Spleen (tissue), 11 donors: ENCODE data around the gene ST6GAL1. TPM values are rescaled to one million over a fixed set of nuclear protein-coding genes. Genes with fewer than 3 reads are reported as not detected.
"Not testable (repeated sequence)": the region's sequence is repeated elsewhere in the genome, so short reads cannot be mapped to it uniquely, and the experiment has no call there.

Source experiments
- DNase-seq: peaks from one replicate; pipeline ENCODE4 v3.0.0-alpha.2; 2020
- H3K27ac ChIP-seq, 8 donors: fragments of 200-600 bp; sonication (generic) in 7 of 8; 1 replicate in 4 of 8; 2 replicates in 4 of 8; pipeline versions ENCODE4 v1.5.0 to v1.8.0; 2016 to 2021; ENCODE audit warnings: inconsistent platforms in 4 of 8, mild to moderate bottlenecking in 4 of 8, moderate library complexity in 1 of 8
- H3K27me3 ChIP-seq, 7 donors: fragments of 200-600 bp; sonication (generic) in 6 of 7; replicated peaks in 1 of 7; 1 replicate in 4 of 7; 2 replicates in 3 of 7; pipeline versions ENCODE4 v1.5.0 to v1.8.0; 2016 to 2021; ENCODE audit warnings: inconsistent platforms in 3 of 7, mild to moderate bottlenecking in 1 of 7
- H3K36me3 ChIP-seq, 6 donors: fragments of 200-600 bp; sonication (generic) in 5 of 6; 1 replicate in 4 of 6; 2 replicates in 2 of 6; pipeline versions ENCODE4 v1.5.0 to v1.8.0; 2016 to 2021; ENCODE audit warnings: inconsistent platforms in 2 of 6
- H3K4me1 ChIP-seq, 6 donors: fragments of 200-600 bp; sonication (generic) in 5 of 6; 1 replicate in 3 of 6; 2 replicates in 3 of 6; pipeline versions ENCODE4 v1.5.0 to v1.8.0; 2016 to 2021; ENCODE audit warnings: inconsistent platforms in 3 of 6
- H3K4me3 ChIP-seq, 8 donors: fragments of 200-600 bp; sonication (generic) in 7 of 8; 1 replicate in 4 of 8; 2 replicates in 4 of 8; pipeline versions ENCODE4 v1.5.0 to v1.8.0; 2016 to 2021; ENCODE audit warnings: inconsistent platforms in 4 of 8, mild to moderate bottlenecking in 4 of 8, moderate library complexity in 2 of 8
- H3K9me3 ChIP-seq, 8 donors: fragments of 200-600 bp; sonication (generic) in 7 of 8; 1 replicate in 4 of 8; 2 replicates in 4 of 8; pipeline versions ENCODE4 v1.5.0 to v1.8.0; 2016 to 2021; ENCODE audit warnings: inconsistent platforms in 4 of 8
- CTCF ChIP-seq, 11 experiments: fragments of 200-600 bp in 7 of 11; fragments of 450-650 bp in 4 of 11; sonication (generic) in 4 of 11; IDR thresholded peaks in 8 of 11; conservative IDR thresholded peaks in 3 of 11; 1 replicate in 7 of 11; 2 replicates in 4 of 11; pipeline versions ENCODE4 v1.4.0 to v1.8.0; 2016 to 2021; ENCODE audit warnings: antibody characterized with exemption in 11 of 11, inconsistent platforms in 4 of 11, mild to moderate bottlenecking in 1 of 11
- POLR2A ChIP-seq, 3 donors: fragments of 450-650 bp; IDR thresholded peaks; one replicate each; pipeline ENCODE4 v1.5.1; 2017; ENCODE audit warnings: antibody characterized with exemption in 3 of 3, mild to moderate bottlenecking in 1 of 3
- POLR2AphosphoS5 ChIP-seq, 3 donors: sonication (generic); formaldehyde crosslinking; IDR thresholded peaks; one replicate each; pipeline ENCODE4 v1.5.1; 2017; ENCODE audit warnings: antibody characterized with exemption in 3 of 3
- WGBS, 5 donors: extraction: QIAGEN DNeasy Blood & Tissue Kit in 3 of 5; methylation state at CpG; one replicate each; pipeline versions ENCODE4 v1.1.5 to v1.1.7; 2013 to 2018; 5-methylcytosine and 5-hydroxymethylcytosine counted together
- intact Hi-C: fragments of 100-400 bp; cut with DNase I; formaldehyde crosslinking; loops from one replicate; pipeline ENCODE4 v1.15.0; 2023; ENCODE audit warnings: low total_unique reads
- polyA plus RNA-seq, 3 donors: library from polyadenylated mRNA; stranded (reverse); fragments of 200-250 nt; gene quantifications; one replicate each; pipeline ENCODE4 v1.2.1, GENCODE V29; 2013
- total RNA-seq, 7 donors: library from RNA; depleted of rRNA in 3 of 7; stranded (reverse); fragments of >200 nt in 3 of 7; fragmentation: NEBNext Ultra II Directional in 4 of 7; extraction: Animal tissue kit (Norgen Biotek cat#: 25700) in 4 of 7; gene quantifications; one replicate each; pipeline versions ENCODE4 v1.1.0 to v1.2.1, GENCODE V29; 2016 to 2021
- donor health status: healthy with polysubstance abuse.
- donor health status: DM: no; HTN: no; CAD: no; lungs with moderate emphysema.
- donor health status: DM: no; HTN: no; CAD: no.
- donor health status: Bipolar disorder and iron deficiency.
- donor health status: healthy.
- donor health status: DM: no; HTN: no; CAD: no.
- donor health status: DM: yes; HTN: yes; CAD: no.

Gene ST6GAL1
- total and polyA plus RNA-seq, 10 donors: 46.7 to 247 (median 187) TPM

- WGBS, 5 donors: 75 to 93% (median 88%) methylated on average over 1 of the region's 1 CpG
- peaks cover 17 to 96% (median 87%) of the 10 kb centered on the region in 6 donors for H3K4me1 ChIP-seq
- no peaks in the 10 kb centered on the region for H3K9me3 ChIP-seq
- TF ChIP-seq CTCF (IDR thresholded peaks at IDR 0.05 in 8 of 11, conservative IDR thresholded peaks at IDR 0.05 in 3 of 11): no peak
- TF ChIP-seq POLR2A (IDR thresholded peaks at IDR 0.05): no peak
- no peak for TF ChIP-seq POLR2AphosphoS5 (IDR thresholded peaks at IDR 0.05)
- no peaks in the 10 kb centered on the region for H3K27me3 ChIP-seq
- H3K4me3 ChIP-seq: no peak overlapping the region
- DNase-seq: no peak
- H3K27ac ChIP-seq: peak overlapping the region in 6 of 8 donors; percentile 9 to 84 (median 42)
- peaks cover 0 to 47% (median under 1%) of the 10 kb centered on the region in 6 donors for H3K36me3 ChIP-seq
- intact Hi-C loops: no loop called here
These were observed 59.1 kb downstream of the ST6GAL1 start for GRCh38 chr3:186989429-186989828.

DNA sequence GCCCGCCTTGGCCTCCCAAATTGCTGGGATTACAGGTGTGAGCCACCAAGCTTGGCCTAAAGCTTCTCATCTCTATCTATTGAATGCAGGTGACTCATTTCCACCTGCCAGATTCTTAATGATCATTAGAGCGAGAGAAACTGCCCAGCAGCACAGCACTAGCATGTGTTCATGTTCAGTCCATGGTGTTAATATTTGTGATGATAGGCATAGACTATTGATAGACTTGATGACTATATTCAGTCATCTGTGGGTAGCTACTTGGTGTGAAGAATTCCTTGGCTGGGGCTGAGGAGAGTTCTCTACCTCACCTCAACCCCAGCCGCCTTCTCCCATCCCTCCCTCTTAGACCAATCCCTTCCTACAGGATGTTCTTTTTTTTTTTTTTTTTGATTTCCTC lies 60.0 kb downstream of the ST6GAL1 start:
- no peak for DNase-seq
- no peak for TF ChIP-seq POLR2AphosphoS5 (IDR thresholded peaks at IDR 0.05)
- no peak for TF ChIP-seq CTCF (IDR thresholded peaks at IDR 0.05 in 8 of 11, conservative IDR thresholded peaks at IDR 0.05 in 3 of 11)
- no peak for TF ChIP-seq POLR2A (IDR thresholded peaks at IDR 0.05)
- Histone ChIP-seq H3K4me3 (no peak overlapping the region), H3K9me3 (no peaks in the 10 kb centered on the region), H3K4me1 (peaks cover 17 to 99% (median 91%) of the 10 kb centered on the region in 6 donors), H3K27me3 (no peaks in the 10 kb centered on the region), H3K36me3 (peaks cover 0 to 46% (median 0%) of the 10 kb centered on the region in 6 donors), H3K27ac (peak overlapping the region in 4 of 8 donors; percentile 18 to 84 (median 56))
- 91 to 100% (median 94%) methylated on average over 3 of the region's 3 CpGs for WGBS, 5 donors
- intact Hi-C loops: no loop called here

DNA sequence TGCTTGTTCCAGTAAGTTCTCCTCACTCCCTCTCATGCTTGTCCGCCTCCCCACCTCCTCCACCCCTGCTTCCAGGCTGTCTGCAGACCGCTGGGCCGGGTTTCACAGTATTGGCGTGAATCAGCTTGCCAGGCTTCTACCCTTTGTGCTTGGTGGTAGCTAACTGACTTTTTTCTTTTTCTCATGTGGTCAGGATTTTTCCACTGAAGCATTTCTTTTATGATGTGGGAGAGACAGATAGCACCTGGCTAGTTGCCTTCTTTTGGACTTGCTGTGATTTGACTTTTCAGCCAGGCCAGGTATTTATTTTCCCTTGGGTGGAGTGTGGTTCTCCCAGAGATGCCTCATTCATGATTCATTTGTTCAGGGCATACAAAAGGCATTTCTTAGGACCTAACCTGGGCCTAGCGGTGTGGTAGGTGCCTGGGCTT lies 60.6 kb downstream of the ST6GAL1 start:
- Histone ChIP-seq H3K4me3 (no peak overlapping the region), H3K27me3 (no peaks in the 10 kb centered on the region), H3K27ac (peak overlapping the region in 5 of 8 donors; percentile 61 to 91 (median 84)), H3K36me3 (peaks cover 0 to 46% (median 0%) of the 10 kb centered on the region in 6 donors), H3K4me1 (peaks cover 17 to 99% (median 90%) of the 10 kb centered on the region in 6 donors), H3K9me3 (no peaks in the 10 kb centered on the region)
- WGBS, 5 donors: 84 to 90% (median 88%) methylated on average over 5 of the region's 5 CpGs
- TF ChIP-seq POLR2AphosphoS5 (IDR thresholded peaks at IDR 0.05) (peak in 1 of 3 donors; percentile 16), POLR2A (IDR thresholded peaks at IDR 0.05) (no peak)
- intact Hi-C loops: no loop called here
- no peak for DNase-seq

DNA sequence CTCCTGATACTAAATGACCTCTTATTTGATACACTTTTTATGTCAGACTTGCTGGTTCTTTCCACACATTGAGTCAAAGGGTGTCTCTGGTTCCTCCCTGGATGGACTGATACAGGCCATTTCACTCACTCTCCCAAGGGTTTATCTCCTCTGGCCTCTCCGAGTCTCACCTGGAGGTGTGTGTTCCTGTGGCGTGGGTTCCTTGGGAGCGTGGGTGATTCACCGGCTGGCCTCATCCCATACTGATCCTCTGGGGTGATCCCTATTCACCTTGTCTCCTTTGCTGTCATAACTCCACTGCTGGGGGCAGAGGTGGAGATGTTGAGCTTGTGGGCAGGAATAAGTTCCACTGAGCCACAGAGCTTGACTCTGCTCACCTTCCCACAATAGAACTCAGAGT lies 61.1 kb downstream of the ST6GAL1 start:
- H3K36me3 ChIP-seq: peaks cover 0 to 45% (median 0%) of the 10 kb centered on the region in 6 donors
- H3K9me3 ChIP-seq: no peaks in the 10 kb centered on the region
- peak overlapping the region in 7 of 8 donors; percentile 23 to 91 (median 74) for H3K27ac ChIP-seq
- intact Hi-C loops: no loop called here
- H3K4me3 ChIP-seq: no peak overlapping the region
- WGBS, 5 donors: 94 to 98% (median 95%) methylated on average over 4 of the region's 4 CpGs
- no peak for DNase-seq
- peaks cover 19 to 99% (median 88%) of the 10 kb centered on the region in 6 donors for H3K4me1 ChIP-seq
- TF ChIP-seq CTCF (IDR thresholded peaks at IDR 0.05 in 8 of 11, conservative IDR thresholded peaks at IDR 0.05 in 3 of 11): no peak
- no peak for TF ChIP-seq POLR2AphosphoS5 (IDR thresholded peaks at IDR 0.05)
- no peak for TF ChIP-seq POLR2A (IDR thresholded peaks at IDR 0.05)
- no peaks in the 10 kb centered on the region for H3K27me3 ChIP-seq

GRCh38 chr3:186992096-186992495 lies 61.8 kb downstream of the ST6GAL1 start:
- intact Hi-C loops, H3K27me3 ChIP-seq, H3K9me3 ChIP-seq, H3K4me3 ChIP-seq, DNase-seq: not testable (repeated sequence)
- peaks cover 15 to 99% (median 85%) of the 10 kb centered on the region in 6 donors for H3K4me1 ChIP-seq
- 58 to 89% (median 65%) methylated on average over 1 of the region's 1 CpG for WGBS, 5 donors
- peak overlapping the region in 7 of 8 donors; percentile 23 to 91 (median 74) for H3K27ac ChIP-seq
- peaks cover 0 to 45% (median 0%) of the 10 kb centered on the region in 6 donors for H3K36me3 ChIP-seq
